AG04450 (cell line): ENCODE measurements around the gene CERK. TPM values are rescaled to one million over a fixed set of nuclear protein-coding genes. Genes with fewer than 3 reads are reported as not detected.

ENCODE experiments used
- CTCF ChIA-PET: fragments of 300-600, 350-600 bp; formaldehyde crosslinking; extraction: SDS; loops from one replicate; lab custom pipeline; 2022; ENCODE audit warnings: antibody characterized with exemption, inconsistent platforms; lab: Charles Lee
- POLR2A ChIA-PET: fragments of 350-600 bp; formaldehyde crosslinking; extraction: SDS; loops from one replicate; lab custom pipeline; 2021; ENCODE audit warnings: antibody characterized with exemption, inconsistent platforms; lab: Yijun Ruan, JAX
- DNase-seq: peaks from one replicate; pipeline ENCODE4 v3.0.0-alpha.2; 2011; ENCODE audit warnings: low read depth, low spot score
- H3K27ac ChIP-seq: one replicate; pipeline ENCODE4 v1.5.1; 2012; ENCODE audit warnings: low read depth, low read length, control low read depth
- H3K27me3 ChIP-seq: one replicate; pipeline ENCODE4 v1.6.0; 2012; ENCODE audit warnings: low read length; ENCODE audit not compliant: control insufficient read depth, insufficient read depth
- H3K4me3 ChIP-seq: 2 replicates; pipeline ENCODE4 v1.5.1; 2011; ENCODE audit warnings: mild to moderate bottlenecking, low read depth, low read length, control low read depth
- H3K9me3 ChIP-seq: 2 replicates; pipeline ENCODE4 v1.5.1; 2012; ENCODE audit warnings: low read length; ENCODE audit not compliant: control insufficient read depth, insufficient read depth
- CTCF ChIP-seq: IDR thresholded peaks from 2 replicates; pipeline ENCODE4 v1.5.1; 2011; ENCODE audit warnings: low read depth, low read length, control low read depth, inconsistent platforms
- polyA plus RNA-seq: library from polyadenylated mRNA; depleted of rRNA; stranded (reverse); fragments of >200 nt; gene quantifications from 2 replicates; pipeline ENCODE4 v1.2.3, GENCODE V29; 2011

CERK gene
- polyA plus RNA-seq, 1 experiment = 29.0 TPM

GRCh38 chr22:46641811-46642266, 96.2 kb downstream of the CERK start:
- ChIA-PET POLR2A (interaction anchor here (0.6 kb wide), 1 partner anchor 81 kb away, joined by 3 read pairs; no protein-coding TSS in a partner anchor), CTCF (no interaction called here)
- Histone ChIP-seq H3K27ac (no peak overlapping the region), H3K27me3 (peaks cover 2% of the 10 kb centered on the region), H3K4me3 (no peak overlapping the region), H3K9me3 (no peaks in the 10 kb centered on the region; the same call in 1 of the 2 replicates)
- DNase-seq = peak; percentile 27
- no peak for TF ChIP-seq CTCF

GRCh38 chr22:46640293-46641055, 97.6 kb downstream of the CERK start:
- ChIA-PET POLR2A (interaction anchor here (0.7 to 1.5 kb wide), 3 partner anchors 9 to 77 kb away, joined by 3 to 4 read pairs (median 4); no protein-coding TSS in a partner anchor), CTCF (interaction anchor here (0.7 kb wide), 1 partner anchor 77 kb away, joined by 5 read pairs; no protein-coding TSS in a partner anchor)
- peaks cover 2% of the 10 kb centered on the region for H3K27me3 ChIP-seq
- H3K9me3 ChIP-seq = no peaks in the 10 kb centered on the region; the same call in 1 of the 2 replicates
- no peak overlapping the region for H3K27ac ChIP-seq
- no peak for DNase-seq
- TF ChIP-seq CTCF = no peak
- H3K4me3 ChIP-seq = no peak overlapping the region

- CTCF ChIA-PET = no interaction called here
- POLR2A ChIA-PET = interaction anchor here (1.5 kb wide), 1 partner anchor 9 kb away, joined by 4 read pairs; no protein-coding TSS in a partner anchor
Measured at GRCh38 chr22:46639843-46640242, 98.2 kb downstream of the CERK start.

GRCh38 chr22:46638601-46639431, 99.2 kb downstream of the CERK start:
- POLR2A ChIA-PET = no interaction called here

More at GRCh38 chr22:46639843-46640242, 98.2 kb downstream of the CERK start:
- Histone ChIP-seq H3K4me3 (no peak overlapping the region), H3K9me3 (no peaks in the 10 kb centered on the region; the same call in 1 of the 2 replicates), H3K27me3 (peaks cover 2% of the 10 kb centered on the region), H3K27ac (no peak overlapping the region)
- no peak for TF ChIP-seq CTCF
- no peak for DNase-seq

More at GRCh38 chr22:46638601-46639431, 99.2 kb downstream of the CERK start:
- no peak for TF ChIP-seq CTCF
- Histone ChIP-seq H3K27me3 (peaks cover 2% of the 10 kb centered on the region), H3K27ac (no peak overlapping the region), H3K9me3 (no peaks in the 10 kb centered on the region; the same call in 1 of the 2 replicates), H3K4me3 (no peak overlapping the region)
- DNase-seq = no peak
- CTCF ChIA-PET = no interaction called here
